PC-3 (cell line): ENCODE data around the gene TIRAP.

Experiments
- CTCF ChIP-seq: fragments of 300-600 bp; sonication (generic); conservative IDR thresholded peaks from 2 replicates; pipeline ENCODE4 v1.5.1; 2017; ENCODE audit warnings: antibody characterized with exemption, low read depth, mild to moderate bottlenecking, low read length
- EZH2 ChIP-seq: fragments of 300-600 bp; sonication (generic); IDR thresholded peaks from one replicate; pipeline ENCODE4 v1.6.1; 2017; ENCODE audit warnings: antibody characterized with exemption, mild to moderate bottlenecking, low read length; ENCODE audit not compliant: unreplicated experiment

DNA sequence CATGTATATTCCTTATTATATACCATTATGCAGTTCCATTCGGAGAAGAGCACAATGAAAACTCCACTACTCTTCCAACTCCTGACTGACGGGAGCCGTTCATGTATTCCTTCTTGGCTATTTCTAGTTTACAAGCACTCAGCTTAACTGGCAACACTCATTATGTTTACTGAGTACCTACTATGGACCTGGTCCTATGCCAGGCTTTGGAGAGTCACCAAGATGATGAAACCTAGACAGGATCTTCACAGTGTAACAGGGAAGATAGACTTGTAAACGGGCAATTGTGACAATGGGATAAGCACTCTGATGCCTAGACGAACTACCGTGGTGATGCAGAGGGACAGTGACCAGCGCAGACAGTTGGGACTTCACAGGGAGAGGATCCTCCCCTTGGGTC is 50.2 kb downstream of the TIRAP start:
- TF ChIP-seq CTCF (no peak), EZH2 (no peak)
